GM18526 (cell line): ENCODE measurements around the gene S1PR1.

Experiments
- POLR2A ChIP-seq: IDR thresholded peaks from 3 replicates; pipeline ENCODE4 v1.6.1; 2011; ENCODE audit not compliant: insufficient read length; ENCODE audit errors: extremely low read depth

The S1PR1 gene

GRCh38 chr1:101284622-101285218 lies 47.9 kb downstream of the S1PR1 start:
- no peak for TF ChIP-seq POLR2A

GRCh38 chr1:101285922-101286570 lies 49.2 kb downstream of the S1PR1 start:
- TF ChIP-seq POLR2A, result no peak

GRCh38 chr1:101288491-101288944 lies 51.7 kb downstream of the S1PR1 start:
- TF ChIP-seq POLR2A, result no peak

- no peak for TF ChIP-seq POLR2A
Observed at GRCh38 chr1:101290119-101290921, 53.5 kb downstream of the S1PR1 start.
